Left lung (tissue), 10 donors: ENCODE results near the gene TCF19. TPM values are rescaled to one million over a fixed set of nuclear protein-coding genes. Genes with fewer than 3 reads are reported as not detected.

ENCODE experiments used
- ATAC-seq: fragments of 200-7000 bp; cut with Tn5 transposase; one replicate; pipeline ENCODE4 v1.9.1; 2020; ENCODE audit warnings: moderate library complexity
- DNase-seq, 4 donors: peaks; one replicate each; pipeline ENCODE4 v3.0.0-alpha.2; 2013 to 2020
- H3K27ac ChIP-seq, 2 donors: fragments of 200-600 bp; sonication (generic) in 1 of 2; one replicate each; pipeline versions ENCODE4 v1.5.0 to v1.8.0; 2020 to 2021
- H3K27me3 ChIP-seq, 2 donors: fragments of 200-600 bp; sonication (generic) in 1 of 2; one replicate each; pipeline versions ENCODE4 v1.5.0 to v1.8.0; 2020 to 2021
- H3K36me3 ChIP-seq, 2 donors: fragments of 200-600 bp; sonication (generic) in 1 of 2; one replicate each; pipeline versions ENCODE4 v1.5.0 to v1.8.0; 2020 to 2021
- H3K4me1 ChIP-seq, 2 donors: fragments of 200-600 bp; one replicate each; pipeline ENCODE4 v1.8.0; 2021
- H3K4me3 ChIP-seq, 2 donors: fragments of 200-600 bp; sonication (generic) in 1 of 2; one replicate each; pipeline versions ENCODE4 v1.5.0 to v1.8.0; 2020 to 2021; ENCODE audit warnings: mild to moderate bottlenecking in 1 of 2
- H3K9me3 ChIP-seq, 2 donors: fragments of 200-600 bp; sonication (generic) in 1 of 2; one replicate each; pipeline versions ENCODE4 v1.5.0 to v1.8.0; 2020 to 2021
- CTCF ChIP-seq, 2 donors: fragments of 200-600 bp; sonication (generic) in 1 of 2; IDR thresholded peaks; one replicate each; pipeline versions ENCODE4 v1.5.0 to v1.8.0; 2021; ENCODE audit warnings: antibody characterized with exemption in 2 of 2
- intact Hi-C, 2 donors: fragments of 100-400 bp; cut with DNase I; formaldehyde crosslinking; loops; one replicate each; pipeline versions ENCODE4 v1.11.2 to v1.14.2; 2022
- polyA plus RNA-seq, 6 donors: library from polyadenylated mRNA; unstranded; fragments of 120-200 nt; gene quantifications; one replicate each; pipeline ENCODE4 v1.2.1, GENCODE V29; 2013; ENCODE audit not compliant: insufficient read length in 6 of 6
- total RNA-seq, 2 donors: library from RNA; stranded (reverse); fragmentation: NEBNext Ultra II Directional; extraction: Animal tissue kit (Norgen Biotek cat#: 25700); gene quantifications; one replicate each; pipeline ENCODE4 v1.2.1, GENCODE V29; 2021
- donor health status: DM: no; HTN: yes; CAD: no.
- donor health status: DM: no; HTN: no; CAD: no.

TCF19 gene
- total and polyA plus RNA-seq, 8 donors, result 15.8 to 26.4 (median 18.2) TPM

GRCh38 chr6:31205638-31206037 is 47.2 kb downstream of the TCF19 start:
- H3K9me3 ChIP-seq, result no peaks in the 10 kb centered on the region
- peak overlapping the region in 1 of 2 donors; percentile 97 for H3K27ac ChIP-seq

GRCh38 chr6:31208506-31208905 is 50.1 kb downstream of the TCF19 start:
- TF ChIP-seq CTCF (IDR thresholded peaks at IDR 0.05), result no peak
- Histone ChIP-seq H3K4me3 (no peak overlapping the region), H3K9me3 (no peaks in the 10 kb centered on the region), H3K4me1 (peaks cover 2 to 55% of the 10 kb centered on the region in 2 donors), H3K27me3 (no peaks in the 10 kb centered on the region), H3K27ac (peak overlapping the region in 1 of 2 donors; percentile 35), H3K36me3 (no peaks in the 10 kb centered on the region)
- ATAC-seq (no peak), DNase-seq (no peak)
- intact Hi-C loops, result no loop called here

More at GRCh38 chr6:31205638-31206037, 47.2 kb downstream of the TCF19 start:
- Histone ChIP-seq H3K4me1 (peaks cover 3 to 70% of the 10 kb centered on the region in 2 donors), H3K4me3 (no peak overlapping the region), H3K27me3 (no peaks in the 10 kb centered on the region), H3K36me3 (no peaks in the 10 kb centered on the region)
- ATAC-seq (no peak), DNase-seq (no peak)
- intact Hi-C loops, result no loop called here
- no peak for TF ChIP-seq CTCF (IDR thresholded peaks at IDR 0.05)

- DNase-seq, result no peak
- no peak for TF ChIP-seq CTCF (IDR thresholded peaks at IDR 0.05)
- Histone ChIP-seq H3K27me3 (no peaks in the 10 kb centered on the region), H3K4me1 (peaks cover 0 to 51% of the 10 kb centered on the region in 2 donors), H3K36me3 (no peaks in the 10 kb centered on the region), H3K27ac (peak overlapping the region in 1 of 2 donors; percentile 61), H3K9me3 (no peaks in the 10 kb centered on the region), H3K4me3 (no peak overlapping the region)
- no peak for ATAC-seq
- intact Hi-C loops, result no loop called here
Measured at GRCh38 chr6:31209137-31209536, 50.7 kb downstream of the TCF19 start.

- Histone ChIP-seq H3K27ac (peak overlapping the region in 1 of 2 donors; percentile 61), H3K27me3 (no peaks in the 10 kb centered on the region), H3K4me3 (no peak overlapping the region), H3K36me3 (no peaks in the 10 kb centered on the region), H3K4me1 (peaks cover 0 to 50% of the 10 kb centered on the region in 2 donors), H3K9me3 (no peaks in the 10 kb centered on the region)
- no peak for TF ChIP-seq CTCF (IDR thresholded peaks at IDR 0.05)
- ATAC-seq, result no peak
- intact Hi-C loops, result no loop called here
- DNase-seq, result peak in 1 of 4 donors; percentile 72
Measured at GRCh38 chr6:31210123-31210522, 51.7 kb downstream of the TCF19 start.

GRCh38 chr6:31210741-31211532 is 52.5 kb downstream of the TCF19 start:
- peaks cover 0 to 46% of the 10 kb centered on the region in 2 donors for H3K4me1 ChIP-seq
- H3K36me3 ChIP-seq, result no peaks in the 10 kb centered on the region
- ATAC-seq, result no peak
- TF ChIP-seq CTCF (IDR thresholded peaks at IDR 0.05), result no peak
- H3K27me3 ChIP-seq, result no peaks in the 10 kb centered on the region
- DNase-seq, result no peak
- intact Hi-C loops, result no loop called here
- peak overlapping the region in 1 of 2 donors; percentile 61 for H3K27ac ChIP-seq
- no peak overlapping the region for H3K4me3 ChIP-seq
- H3K9me3 ChIP-seq, result no peaks in the 10 kb centered on the region

Other genes starting within 250 kb of the TCF19 start
- gene VARS2, start 244.4 kb upstream of the TCF19 start, total RNA-seq, result 10 to 100 TPM; 34.0 to 40.3 TPM
- 10 to 100 TPM; 42.3 to 54.3 (median 46.9) TPM for gene VARS2, start 244.4 kb upstream of the TCF19 start, polyA plus RNA-seq
- 100 to 1,000 TPM; 213 to 384 TPM for gene SFTA2, start 226.4 kb upstream of the TCF19 start, total RNA-seq
- gene SFTA2, start 226.4 kb upstream of the TCF19 start, polyA plus RNA-seq, result 10 to 100 TPM in 5 of 6 donors, 1 to 10 TPM in 1; 9.3 to 19.6 (median 15.5) TPM
- gene MUCL3, start 217.6 kb upstream of the TCF19 start, total RNA-seq, result 1 to 10 TPM; 2.5 to 4.0 TPM
- under 1 TPM; 0.07 to 0.21 (median 0.11) TPM for gene MUCL3, start 217.6 kb upstream of the TCF19 start, polyA plus RNA-seq
- 1 to 10 TPM; 8.5 to 9.5 TPM for gene MUC21, start 174.9 kb upstream of the TCF19 start, total RNA-seq
- under 1 TPM in 2 of 6 donors, not detected in 4; 0.04 to 0.05 TPM for gene MUC21, start 174.9 kb upstream of the TCF19 start, polyA plus RNA-seq
- gene MUC22, start 148.1 kb upstream of the TCF19 start, total RNA-seq, result under 1 TPM in 1 of 2 donors, not detected in 1; 0.20 TPM
- gene MUC22, start 148.1 kb upstream of the TCF19 start, polyA plus RNA-seq, result not detected
- gene C6orf15, start 46.0 kb upstream of the TCF19 start, total RNA-seq, result not detected
- not detected for gene C6orf15, start 46.0 kb upstream of the TCF19 start, polyA plus RNA-seq
- gene PSORS1C1, start 43.8 kb upstream of the TCF19 start, total RNA-seq, result 10 to 100 TPM in 1 of 2 donors, 1 to 10 TPM in 1; 3.5 to 11.7 TPM
- under 1 TPM; 0.09 to 0.70 (median 0.51) TPM for gene PSORS1C1, start 43.8 kb upstream of the TCF19 start, polyA plus RNA-seq
- gene CDSN, start 38.1 kb upstream of the TCF19 start, total RNA-seq, result under 1 TPM; 0.13 to 0.61 TPM
- gene CDSN, start 38.1 kb upstream of the TCF19 start, polyA plus RNA-seq, result not detected
- not detected for gene PSORS1C2, start 19.5 kb upstream of the TCF19 start, total RNA-seq
- gene PSORS1C2, start 19.5 kb upstream of the TCF19 start, polyA plus RNA-seq, result under 1 TPM in 2 of 6 donors, not detected in 4; 0.14 to 0.17 TPM
- gene CCHCR1, start 787 bp upstream of the TCF19 start, total RNA-seq, result 10 to 100 TPM; 18.9 to 22.1 TPM
- 10 to 100 TPM; 33.6 to 38.8 (median 35.9) TPM for gene CCHCR1, start 787 bp upstream of the TCF19 start, polyA plus RNA-seq
- 1 to 10 TPM; 1.9 TPM for gene POU5F1, start 12.1 kb downstream of the TCF19 start, total RNA-seq
- gene POU5F1, start 12.1 kb downstream of the TCF19 start, polyA plus RNA-seq, result 1 to 10 TPM in 4 of 6 donors, under 1 TPM in 2; 0.37 to 2.0 (median 1.6) TPM
- 1,000 to 10,000 TPM in 1 of 2 donors, 100 to 1,000 TPM in 1; 780 to 1,825 TPM for gene HLA-C, start 113.5 kb downstream of the TCF19 start, total RNA-seq
- 100 to 1,000 TPM; 117 to 299 (median 161) TPM for gene HLA-C, start 113.5 kb downstream of the TCF19 start, polyA plus RNA-seq
- 1,000 to 10,000 TPM; 2,303 to 2,503 TPM for gene HLA-B, start 198.6 kb downstream of the TCF19 start, total RNA-seq
- gene HLA-B, start 198.6 kb downstream of the TCF19 start, polyA plus RNA-seq, result 100 to 1,000 TPM; 285 to 427 (median 355) TPM
- gene MICA, start 245.0 kb downstream of the TCF19 start, total RNA-seq, result 10 to 100 TPM; 29.4 to 30.1 TPM
- 10 to 100 TPM; 10.2 to 17.9 (median 14.5) TPM for gene MICA, start 245.0 kb downstream of the TCF19 start, polyA plus RNA-seq